GM21786 (cell line): ENCODE results near the gene CAMK2B.

Experiments used
- ATAC-seq: cut with Tn5 transposase; IDR thresholded peaks from one replicate; pipeline ENCODE4 v1.9.1; 2021; ENCODE audit not compliant: unreplicated experiment

The CAMK2B gene

GRCh38 chr7:44330331-44330730, 4.9 kb upstream of the CAMK2B start:
- no peak for ATAC-seq

GRCh38 chr7:44329888-44330287, 4.5 kb upstream of the CAMK2B start:
- no peak for ATAC-seq

GRCh38 chr7:44329081-44329480, 3.7 kb upstream of the CAMK2B start:
- ATAC-seq = no peak

- ATAC-seq = no peak
Observed at GRCh38 chr7:44327981-44328380, 2.6 kb upstream of the CAMK2B start.

GRCh38 chr7:44326261-44327125, 1.1 kb upstream of the CAMK2B start:
- no peak for ATAC-seq

- no peak for ATAC-seq
Observed at GRCh38 chr7:44325811-44326241, 432 bp upstream of the CAMK2B start.

GRCh38 chr7:44324481-44325200, 753 bp downstream of the CAMK2B start:
- ATAC-seq = no peak

GRCh38 chr7:44324204-44324480, 1.3 kb downstream of the CAMK2B start:
- no peak for ATAC-seq

- ATAC-seq = no peak
Observed at GRCh38 chr7:44323381-44324203, 1.8 kb downstream of the CAMK2B start.

GRCh38 chr7:44322631-44323363, 2.6 kb downstream of the CAMK2B start:
- no peak for ATAC-seq

GRCh38 chr7:44321796-44322195, 3.6 kb downstream of the CAMK2B start:
- no peak for ATAC-seq

- no peak for ATAC-seq
Observed at GRCh38 chr7:44320794-44321371, 4.5 kb downstream of the CAMK2B start.

- ATAC-seq = no peak
Observed at GRCh38 chr7:44320141-44320540, 5.3 kb downstream of the CAMK2B start.

GRCh38 chr7:44318332-44318731, 7.1 kb downstream of the CAMK2B start:
- ATAC-seq = no peak

GRCh38 chr7:44315301-44315903, 10.0 kb downstream of the CAMK2B start:
- no peak for ATAC-seq

- ATAC-seq = no peak
Observed at GRCh38 chr7:44313621-44314031, 11.8 kb downstream of the CAMK2B start.

GRCh38 chr7:44313016-44313415, 12.4 kb downstream of the CAMK2B start:
- ATAC-seq = no peak

- no peak for ATAC-seq
Observed at GRCh38 chr7:44311561-44312495, 13.6 kb downstream of the CAMK2B start.

GRCh38 chr7:44310221-44310848, 15.1 kb downstream of the CAMK2B start:
- no peak for ATAC-seq
